ENCODE measurements around the gene TNIK.

TNIK gene

GRCh38 chr3:171490901-171491300 lies 30.7 kb upstream of the TNIK start:
- no peak overlapping the region for H3K27ac ChIP-seq
- no peaks in the 10 kb centered on the region for H3K27me3 ChIP-seq (ENCODE audit: insufficient read depth, low read depth)
- H3K4me1 ChIP-seq (ENCODE audit: low read depth, poor library complexity, severe bottlenecking), result peaks cover 13% of the 10 kb centered on the region
- no peaks in the 10 kb centered on the region for H3K36me3 ChIP-seq (ENCODE audit: insufficient read depth)
- TF ChIP-seq CTCF (conservative IDR thresholded peaks at IDR 0.05; ENCODE audit: low read depth, low read length), result no peak
- peak overlapping the region; percentile 49 for H3K4me3 ChIP-seq (IDR thresholded peaks at IDR 0.05; ENCODE audit: insufficient read depth, low read depth, low read length)
- no peaks in the 10 kb centered on the region for H4K20me1 ChIP-seq (ENCODE audit: insufficient read depth)
- H3K79me2 ChIP-seq (ENCODE audit: insufficient read depth, low read depth), result no peaks in the 10 kb centered on the region
- H3K9ac ChIP-seq, result no peak overlapping the region
- peak overlapping the region; percentile 70 for H2AFZ ChIP-seq (ENCODE audit: low read depth)
- peak overlapping the region; percentile 71; the same call in 1 of the 2 replicates for H3K4me2 ChIP-seq

GRCh38 chr3:171489348-171489747 lies 29.1 kb upstream of the TNIK start:
- TF ChIP-seq CTCF (conservative IDR thresholded peaks at IDR 0.05; ENCODE audit: low read depth, low read length), result no peak
- H2AFZ ChIP-seq (ENCODE audit: low read depth), result no peak overlapping the region
- no peak overlapping the region for H3K27ac ChIP-seq
- H3K4me3 ChIP-seq (IDR thresholded peaks at IDR 0.05; ENCODE audit: insufficient read depth, low read depth, low read length), result no peak overlapping the region
- no peaks in the 10 kb centered on the region for H4K20me1 ChIP-seq (ENCODE audit: insufficient read depth)
- H3K36me3 ChIP-seq (ENCODE audit: insufficient read depth), result no peaks in the 10 kb centered on the region
- H3K9ac ChIP-seq, result no peak overlapping the region
- H3K79me2 ChIP-seq (ENCODE audit: insufficient read depth, low read depth), result no peaks in the 10 kb centered on the region
- peaks cover 13% of the 10 kb centered on the region for H3K4me1 ChIP-seq (ENCODE audit: low read depth, poor library complexity, severe bottlenecking)
- no peak overlapping the region for H3K4me2 ChIP-seq
- H3K27me3 ChIP-seq (ENCODE audit: insufficient read depth, low read depth), result no peaks in the 10 kb centered on the region

- no peak for TF ChIP-seq CTCF (conservative IDR thresholded peaks at IDR 0.05; ENCODE audit: low read depth, low read length)
- Histone ChIP-seq H3K4me1 (ENCODE audit: low read depth, poor library complexity, severe bottlenecking) (peaks cover 13% of the 10 kb centered on the region), H3K79me2 (ENCODE audit: insufficient read depth, low read depth) (no peaks in the 10 kb centered on the region), H3K27me3 (ENCODE audit: insufficient read depth, low read depth) (no peaks in the 10 kb centered on the region), H4K20me1 (ENCODE audit: insufficient read depth) (no peaks in the 10 kb centered on the region), H3K4me2 (no peak overlapping the region), H3K36me3 (ENCODE audit: insufficient read depth) (no peaks in the 10 kb centered on the region), H2AFZ (ENCODE audit: low read depth) (no peak overlapping the region), H3K4me3 (IDR thresholded peaks at IDR 0.05; ENCODE audit: insufficient read depth, low read depth, low read length) (no peak overlapping the region), H3K9ac (no peak overlapping the region), H3K27ac (no peak overlapping the region)
Observed at GRCh38 chr3:171488479-171488878, 28.3 kb upstream of the TNIK start.

- no peak overlapping the region for H3K27ac ChIP-seq
- no peak for TF ChIP-seq CTCF (conservative IDR thresholded peaks at IDR 0.05; ENCODE audit: low read depth, low read length)
- no peak overlapping the region for H3K4me3 ChIP-seq (IDR thresholded peaks at IDR 0.05; ENCODE audit: insufficient read depth, low read depth, low read length)
- H4K20me1 ChIP-seq (ENCODE audit: insufficient read depth), result no peaks in the 10 kb centered on the region
- H3K36me3 ChIP-seq (ENCODE audit: insufficient read depth), result no peaks in the 10 kb centered on the region
- H3K79me2 ChIP-seq (ENCODE audit: insufficient read depth, low read depth), result no peaks in the 10 kb centered on the region
- no peak overlapping the region for H3K4me2 ChIP-seq
- peaks cover 12% of the 10 kb centered on the region for H3K4me1 ChIP-seq (ENCODE audit: low read depth, poor library complexity, severe bottlenecking)
- H3K9ac ChIP-seq, result no peak overlapping the region
- H3K27me3 ChIP-seq (ENCODE audit: insufficient read depth, low read depth), result no peaks in the 10 kb centered on the region
- H2AFZ ChIP-seq (ENCODE audit: low read depth), result no peak overlapping the region
Observed at GRCh38 chr3:171487382-171487781, 27.2 kb upstream of the TNIK start.
